NB4 (cell line): ENCODE results near the gene C22orf23.

Experiments used
- DNase-seq: peaks from one replicate; pipeline ENCODE4 v3.0.0; 2010; ENCODE audit warnings: low read depth
- H3K4me3 ChIP-seq: one replicate; pipeline ENCODE4 v1.5.1; 2011; ENCODE audit warnings: mild to moderate bottlenecking, low read depth, low read length, moderate library complexity
- MAX ChIP-seq: IDR thresholded peaks from 2 replicates; pipeline ENCODE4 v1.6.1; 2011; ENCODE audit warnings: low read depth, low read length
- MYC ChIP-seq: IDR thresholded peaks from 2 replicates; pipeline ENCODE4 v1.6.1; 2011; ENCODE audit warnings: low read depth, low read length
- POLR2A ChIP-seq: IDR thresholded peaks from 2 replicates; pipeline ENCODE4 v1.6.1; 2011; ENCODE audit warnings: mild to moderate bottlenecking; ENCODE audit not compliant: insufficient read length; ENCODE audit errors: extremely low read depth
- TF ChIP-seq, protein P1 (sequence below): IDR thresholded peaks from one replicate; pipeline ENCODE4 v1.5.1; 2012; ENCODE audit warnings: low read depth, low read length

The C22orf23 gene

DNA sequence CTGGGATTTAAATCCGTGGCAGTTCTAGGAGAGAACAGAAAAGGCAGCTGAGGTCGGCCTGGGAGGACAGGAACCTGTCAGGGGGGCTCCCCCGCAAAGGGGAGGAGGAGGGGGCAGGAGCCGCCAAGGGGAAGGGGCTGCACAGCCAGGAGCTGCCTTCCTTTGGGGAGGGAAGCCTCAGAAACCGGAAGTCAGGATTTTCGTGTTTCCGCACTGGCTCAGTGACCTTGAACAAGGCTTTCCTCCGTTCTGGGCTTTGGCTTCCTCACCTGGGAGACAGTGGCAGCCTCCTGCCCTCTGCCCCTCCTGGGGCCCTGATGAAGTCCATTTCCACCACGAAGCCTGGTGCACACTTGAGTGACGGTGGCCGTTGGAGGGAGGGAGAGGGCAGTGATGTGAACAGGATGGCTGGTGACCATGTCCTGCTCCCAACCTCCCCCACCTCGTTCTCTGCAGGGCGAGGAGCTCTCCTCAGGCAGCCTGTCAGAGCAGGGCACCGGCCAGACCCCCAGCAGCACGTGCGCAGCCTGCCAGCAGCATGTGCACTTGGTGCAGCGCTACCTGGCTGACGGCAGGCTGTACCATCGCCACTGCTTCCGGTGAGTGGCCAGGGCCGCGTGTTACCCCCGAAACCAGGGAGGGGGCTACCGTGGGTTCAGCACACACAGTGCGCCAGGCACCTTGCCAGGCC lies 34.7 kb downstream of the C22orf23 start:
- no peak for TF ChIP-seq MYC
- TF ChIP-seq MAX: no peak
- TF ChIP-seq POLR2A: no peak
- TF ChIP-seq, protein P1, sequence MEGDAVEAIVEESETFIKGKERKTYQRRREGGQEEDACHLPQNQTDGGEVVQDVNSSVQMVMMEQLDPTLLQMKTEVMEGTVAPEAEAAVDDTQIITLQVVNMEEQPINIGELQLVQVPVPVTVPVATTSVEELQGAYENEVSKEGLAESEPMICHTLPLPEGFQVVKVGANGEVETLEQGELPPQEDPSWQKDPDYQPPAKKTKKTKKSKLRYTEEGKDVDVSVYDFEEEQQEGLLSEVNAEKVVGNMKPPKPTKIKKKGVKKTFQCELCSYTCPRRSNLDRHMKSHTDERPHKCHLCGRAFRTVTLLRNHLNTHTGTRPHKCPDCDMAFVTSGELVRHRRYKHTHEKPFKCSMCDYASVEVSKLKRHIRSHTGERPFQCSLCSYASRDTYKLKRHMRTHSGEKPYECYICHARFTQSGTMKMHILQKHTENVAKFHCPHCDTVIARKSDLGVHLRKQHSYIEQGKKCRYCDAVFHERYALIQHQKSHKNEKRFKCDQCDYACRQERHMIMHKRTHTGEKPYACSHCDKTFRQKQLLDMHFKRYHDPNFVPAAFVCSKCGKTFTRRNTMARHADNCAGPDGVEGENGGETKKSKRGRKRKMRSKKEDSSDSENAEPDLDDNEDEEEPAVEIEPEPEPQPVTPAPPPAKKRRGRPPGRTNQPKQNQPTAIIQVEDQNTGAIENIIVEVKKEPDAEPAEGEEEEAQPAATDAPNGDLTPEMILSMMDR: no peak
- DNase-seq: no peak
- no peak overlapping the region for H3K4me3 ChIP-seq

DNA sequence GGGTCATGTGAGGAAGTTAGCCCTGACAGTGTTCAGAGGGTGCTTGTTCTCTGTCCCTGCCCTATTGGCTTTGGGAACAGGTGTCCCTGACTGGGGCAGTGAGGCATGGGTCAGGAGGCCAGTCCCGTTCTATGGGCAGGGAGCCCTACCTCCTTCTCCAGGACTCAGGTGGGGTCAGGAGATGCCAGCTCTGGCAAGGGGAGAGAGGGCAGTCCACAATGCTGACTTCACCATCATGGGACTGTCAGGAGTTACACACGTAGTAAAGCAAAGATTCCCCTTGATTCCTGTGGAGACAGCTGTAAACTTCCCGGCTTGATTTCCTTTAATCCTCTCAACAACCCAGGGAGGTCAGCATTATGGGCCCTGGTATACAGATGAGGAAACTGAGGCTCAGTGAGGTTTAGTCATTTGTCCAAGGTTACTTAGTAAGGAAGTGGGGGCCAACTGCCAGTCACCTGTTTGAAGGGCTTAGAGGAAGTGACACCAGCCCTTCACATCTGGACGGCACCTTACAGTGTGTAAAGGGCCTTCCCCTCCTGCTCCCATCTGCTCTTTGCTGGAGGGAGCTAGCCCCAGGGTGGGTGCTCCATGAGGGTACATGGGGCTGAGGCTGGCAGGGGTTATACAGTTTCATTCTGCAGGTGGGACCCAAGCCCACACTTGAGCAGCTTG lies 35.4 kb downstream of the C22orf23 start:
- TF ChIP-seq MAX: no peak
- no peak for TF ChIP-seq MYC
- no peak for TF ChIP-seq POLR2A
- TF ChIP-seq, protein P1: no peak
- H3K4me3 ChIP-seq: no peak overlapping the region
- DNase-seq: no peak

DNA sequence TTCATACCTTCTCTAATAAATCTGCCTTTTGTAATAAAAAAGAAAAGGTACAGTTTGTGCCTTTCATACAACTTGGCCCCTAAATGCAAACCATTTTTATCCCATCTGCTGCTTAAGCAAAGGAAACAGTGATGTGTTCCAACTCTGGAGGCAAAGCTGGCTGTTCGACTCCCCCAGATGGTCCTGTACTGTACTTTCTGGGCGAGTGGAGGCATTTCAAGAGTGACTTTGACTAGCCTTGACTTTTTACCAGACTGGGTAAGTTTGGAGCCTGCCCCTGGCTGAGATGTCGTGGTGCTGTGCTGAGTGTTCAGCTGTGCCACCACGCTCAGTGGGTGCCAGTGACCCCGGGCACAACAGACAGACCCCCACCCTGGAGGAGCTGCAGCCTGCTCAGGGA lies 37.1 kb downstream of the C22orf23 start:
- H3K4me3 ChIP-seq: no peak overlapping the region
- no peak for TF ChIP-seq MYC
- no peak for TF ChIP-seq MAX
- TF ChIP-seq, protein P1: no peak
- no peak for TF ChIP-seq POLR2A
- no peak for DNase-seq

- no peak overlapping the region for H3K4me3 ChIP-seq
- TF ChIP-seq MYC: no peak
- TF ChIP-seq MAX: no peak
- no peak for TF ChIP-seq POLR2A
- TF ChIP-seq, protein P1: no peak
- no peak for DNase-seq
Observed at GRCh38 chr22:37913233-37913721, 40.1 kb downstream of the C22orf23 start.

GRCh38 chr22:37912171-37912570 lies 41.2 kb downstream of the C22orf23 start:
- no peak for TF ChIP-seq MYC
- no peak for TF ChIP-seq MAX
- TF ChIP-seq POLR2A: no peak
- TF ChIP-seq, protein P1: no peak
- no peak for DNase-seq
- H3K4me3 ChIP-seq: no peak overlapping the region
